ENCODE measurements around the gene MGMT. TPM values are rescaled to one million over a fixed set of nuclear protein-coding genes. Genes with fewer than 3 reads are reported as not detected.

MGMT gene
- total and polyA plus RNA-seq, 9 donors: 4.5 to 53.3 (median 25.4) TPM

DNA sequence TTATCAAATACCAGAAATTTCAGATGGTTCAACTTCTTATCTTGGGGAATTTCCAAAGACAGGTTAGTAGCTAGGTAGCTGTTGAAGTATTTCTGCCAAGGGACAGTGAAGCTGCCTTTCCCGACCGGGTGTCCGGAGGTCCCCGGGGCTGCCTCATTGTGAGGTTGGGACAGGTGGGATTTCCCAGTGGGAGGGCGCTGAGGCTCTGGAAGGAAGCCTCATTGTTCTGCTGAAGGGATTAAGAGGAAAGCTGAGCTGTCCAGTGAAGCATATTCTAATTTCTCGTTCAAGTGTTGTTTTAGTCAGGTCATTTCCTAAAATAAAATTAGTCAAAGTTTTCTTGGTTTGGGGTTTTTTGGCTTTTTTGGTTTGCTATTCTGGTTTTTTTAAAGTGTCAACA lies 244.2 kb downstream of the MGMT start:
- TF ChIP-seq POLR2A (IDR thresholded peaks at IDR 0.05): no peak
- Histone ChIP-seq H3K9me3 (no peaks in the 10 kb centered on the region), H3K36me3 (no peaks in the 10 kb centered on the region), H3K27ac (no peak overlapping the region), H3K4me3 (no peak overlapping the region), H3K27me3 (no peaks in the 10 kb centered on the region), H3K4me1 (ENCODE audit: insufficient read depth) (peaks cover 5% of the 10 kb centered on the region)
- WGBS, 3 donors: 83 to 91% (median 83%) methylated on average over 6 of the region's 6 CpGs
- intact Hi-C loops (cut with DNase I): no loop called here
- no peak for DNase-seq

DNA sequence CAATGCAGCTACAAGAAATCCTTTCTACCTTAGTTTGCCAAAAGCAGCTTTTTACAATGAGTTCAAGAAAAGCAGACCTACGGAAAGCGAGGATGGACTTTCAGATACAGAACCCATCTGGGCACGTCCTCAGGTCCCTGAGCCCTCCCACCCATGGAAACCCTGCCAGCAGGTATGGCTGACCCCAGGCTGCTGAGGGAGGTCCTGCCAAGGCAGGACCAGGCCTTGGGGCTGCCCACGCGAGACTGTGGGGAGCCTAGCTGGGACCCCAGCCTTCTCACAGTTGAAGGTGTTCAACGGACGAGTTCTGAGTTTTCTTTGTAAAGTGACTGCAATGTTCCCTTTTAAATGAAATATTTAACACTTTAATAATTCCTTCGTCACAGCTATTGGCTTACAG lies 245.0 kb downstream of the MGMT start:
- Histone ChIP-seq H3K4me1 (ENCODE audit: insufficient read depth) (peaks cover 5% of the 10 kb centered on the region), H3K27ac (no peak overlapping the region), H3K9me3 (no peaks in the 10 kb centered on the region), H3K4me3 (no peak overlapping the region), H3K27me3 (no peaks in the 10 kb centered on the region), H3K36me3 (no peaks in the 10 kb centered on the region)
- TF ChIP-seq EP300 (IDR thresholded peaks at IDR 0.05) (no peak), POLR2A (IDR thresholded peaks at IDR 0.05) (no peak)
- TF ChIP-seq, protein P1, sequence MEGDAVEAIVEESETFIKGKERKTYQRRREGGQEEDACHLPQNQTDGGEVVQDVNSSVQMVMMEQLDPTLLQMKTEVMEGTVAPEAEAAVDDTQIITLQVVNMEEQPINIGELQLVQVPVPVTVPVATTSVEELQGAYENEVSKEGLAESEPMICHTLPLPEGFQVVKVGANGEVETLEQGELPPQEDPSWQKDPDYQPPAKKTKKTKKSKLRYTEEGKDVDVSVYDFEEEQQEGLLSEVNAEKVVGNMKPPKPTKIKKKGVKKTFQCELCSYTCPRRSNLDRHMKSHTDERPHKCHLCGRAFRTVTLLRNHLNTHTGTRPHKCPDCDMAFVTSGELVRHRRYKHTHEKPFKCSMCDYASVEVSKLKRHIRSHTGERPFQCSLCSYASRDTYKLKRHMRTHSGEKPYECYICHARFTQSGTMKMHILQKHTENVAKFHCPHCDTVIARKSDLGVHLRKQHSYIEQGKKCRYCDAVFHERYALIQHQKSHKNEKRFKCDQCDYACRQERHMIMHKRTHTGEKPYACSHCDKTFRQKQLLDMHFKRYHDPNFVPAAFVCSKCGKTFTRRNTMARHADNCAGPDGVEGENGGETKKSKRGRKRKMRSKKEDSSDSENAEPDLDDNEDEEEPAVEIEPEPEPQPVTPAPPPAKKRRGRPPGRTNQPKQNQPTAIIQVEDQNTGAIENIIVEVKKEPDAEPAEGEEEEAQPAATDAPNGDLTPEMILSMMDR (IDR thresholded peaks at IDR 0.05): no peak
- intact Hi-C loops (cut with DNase I): no loop called here
- DNase-seq: no peak
- WGBS, 3 donors: 90 to 96% (median 91%) methylated on average over 8 of the region's 8 CpGs

DNA sequence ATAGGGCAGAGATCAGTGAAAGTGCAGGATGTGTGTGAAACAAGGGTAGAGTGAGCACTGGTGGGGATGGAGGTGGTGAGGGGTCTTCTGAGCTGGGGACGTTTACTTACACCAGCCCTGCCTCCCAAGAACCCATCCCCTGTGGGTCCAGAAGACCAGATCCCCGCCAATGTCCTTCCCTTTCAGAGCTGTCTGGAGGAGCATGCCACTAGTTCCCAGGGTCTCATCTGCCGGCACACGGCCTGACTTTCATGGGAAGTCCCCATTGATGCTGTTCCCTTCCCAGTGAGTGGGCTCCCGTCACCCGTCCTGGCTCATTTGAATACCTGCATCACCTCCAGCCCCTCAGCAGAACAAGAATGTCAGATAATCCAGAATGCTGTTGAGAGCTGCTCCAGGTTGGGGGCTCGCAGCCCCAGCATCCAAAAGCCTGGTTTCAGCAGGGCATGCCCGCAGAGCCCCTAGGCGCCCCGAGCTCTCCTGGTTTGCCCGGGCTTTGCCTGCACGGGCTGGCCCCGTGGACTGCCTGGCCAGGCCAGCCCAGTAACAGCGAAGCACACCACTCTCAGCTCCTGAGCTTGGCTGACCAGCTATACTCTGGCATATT lies 246.7 kb downstream of the MGMT start:
- Histone ChIP-seq H3K27ac (no peak overlapping the region), H3K36me3 (no peaks in the 10 kb centered on the region), H3K4me3 (no peak overlapping the region), H3K27me3 (no peaks in the 10 kb centered on the region), H3K4me1 (ENCODE audit: insufficient read depth) (no peaks in the 10 kb centered on the region), H3K9me3 (no peaks in the 10 kb centered on the region)
- TF ChIP-seq POLR2A (IDR thresholded peaks at IDR 0.05) (no peak), EP300 (IDR thresholded peaks at IDR 0.05) (no peak)
- TF ChIP-seq, protein P1 (IDR thresholded peaks at IDR 0.05): no peak
- intact Hi-C loops (cut with DNase I): no loop called here
- WGBS, 3 donors: 94 to 97% (median 97%) methylated on average over 14 of the region's 14 CpGs
- no peak for DNase-seq

DNA sequence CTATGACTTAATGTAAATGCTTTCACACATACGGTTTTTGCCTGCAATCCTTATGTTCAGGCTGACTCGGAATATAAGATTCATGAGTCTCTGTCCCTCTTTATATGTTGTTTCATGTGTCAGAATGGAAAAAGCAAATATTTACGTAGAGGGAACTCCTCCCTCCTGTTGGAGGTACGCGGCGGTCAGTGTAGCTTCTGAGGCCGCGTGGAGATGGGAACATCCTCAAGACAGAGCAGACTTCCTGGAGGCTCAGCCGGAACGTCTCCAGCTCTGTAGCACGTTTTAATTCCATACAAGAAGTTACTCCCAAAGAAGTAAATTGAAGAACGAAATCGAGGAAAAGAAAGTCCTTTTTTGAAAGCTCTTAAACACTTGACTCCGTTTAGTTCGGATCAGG lies 248.8 kb downstream of the MGMT start:
- no peak overlapping the region for H3K4me3 ChIP-seq
- TF ChIP-seq POLR2A (IDR thresholded peaks at IDR 0.05) (no peak), EP300 (IDR thresholded peaks at IDR 0.05) (no peak)
- TF ChIP-seq, protein P1 (IDR thresholded peaks at IDR 0.05): no peak
- no peaks in the 10 kb centered on the region for H3K9me3 ChIP-seq
- H3K27me3 ChIP-seq: no peaks in the 10 kb centered on the region
- no peaks in the 10 kb centered on the region for H3K36me3 ChIP-seq
- WGBS, 3 donors: 94 to 95% (median 94%) methylated on average over 15 of the region's 15 CpGs
- intact Hi-C loops (cut with DNase I): no loop called here
- DNase-seq: no peak
- H3K4me1 ChIP-seq (ENCODE audit: insufficient read depth): peaks cover 4% of the 10 kb centered on the region
- no peak overlapping the region for H3K27ac ChIP-seq

DNA sequence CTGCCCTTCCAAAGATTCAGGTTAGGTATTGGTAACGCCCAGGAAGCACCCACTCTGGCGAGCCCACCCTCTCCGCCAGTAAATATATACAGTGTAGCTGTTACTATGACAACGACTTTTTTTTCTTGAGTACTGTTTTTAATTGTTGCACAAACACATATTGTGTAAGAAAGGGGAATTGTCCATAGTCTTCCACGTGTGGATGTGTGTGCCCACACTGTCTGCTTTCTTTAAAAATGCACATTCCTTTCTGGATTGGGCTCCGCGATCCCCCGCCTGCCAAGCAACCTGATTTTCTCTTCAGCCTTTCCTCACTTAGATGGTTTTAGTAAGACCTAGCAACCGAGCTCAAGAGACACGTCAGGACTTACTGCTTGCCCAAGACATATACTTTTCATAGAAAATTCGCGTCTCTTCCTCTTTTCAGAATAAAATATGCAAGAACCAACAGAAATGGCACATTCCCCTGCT lies 249.2 kb downstream of the MGMT start:
- 91 to 93% (median 92%) methylated on average over 12 of the region's 12 CpGs for WGBS, 3 donors
- H3K4me3 ChIP-seq: no peak overlapping the region
- no peak for DNase-seq
- H3K4me1 ChIP-seq (ENCODE audit: insufficient read depth): peaks cover 4% of the 10 kb centered on the region
- H3K27ac ChIP-seq: no peak overlapping the region
- H3K9me3 ChIP-seq: no peaks in the 10 kb centered on the region
- TF ChIP-seq, protein P1 (IDR thresholded peaks at IDR 0.05): no peak
- TF ChIP-seq EP300 (IDR thresholded peaks at IDR 0.05): no peak
- no peak for TF ChIP-seq POLR2A (IDR thresholded peaks at IDR 0.05)
- H3K27me3 ChIP-seq: no peaks in the 10 kb centered on the region
- intact Hi-C loops (cut with DNase I): no loop called here
- no peaks in the 10 kb centered on the region for H3K36me3 ChIP-seq

Measured in ovary (tissue), 9 donors.